Stomach (tissue), 4 donors: Measurements from ENCODE around the gene CCL17.

Experiments used
- EP300 ChIP-seq: sonication (generic); formaldehyde crosslinking; IDR thresholded peaks from one replicate; pipeline ENCODE4 v1.6.1; 2017; ENCODE audit warnings: antibody characterized with exemption
- POLR2A ChIP-seq, 4 donors: fragments of 450-650 bp; IDR thresholded peaks; one replicate each; pipeline ENCODE4 v1.6.1; 2016; ENCODE audit warnings: antibody characterized with exemption in 4 of 4, control low read depth in 2 of 4, mild to moderate bottlenecking in 1 of 4, moderate library complexity in 1 of 4
- TF ChIP-seq, protein P1 (sequence below), 7 experiments: fragments of 450-650 bp in 4 of 7; fragments of 200-600 bp in 3 of 7; sonication (generic) in 3 of 7; IDR thresholded peaks; one replicate each; pipeline ENCODE4 v1.5.1; 2016 to 2019; ENCODE audit warnings: antibody characterized with exemption in 7 of 7, control low read depth in 2 of 7, mild to moderate bottlenecking in 1 of 7

GRCh38 chr16:57394444-57394843 lies 10.1 kb upstream of the CCL17 start:
- TF ChIP-seq, protein P1, sequence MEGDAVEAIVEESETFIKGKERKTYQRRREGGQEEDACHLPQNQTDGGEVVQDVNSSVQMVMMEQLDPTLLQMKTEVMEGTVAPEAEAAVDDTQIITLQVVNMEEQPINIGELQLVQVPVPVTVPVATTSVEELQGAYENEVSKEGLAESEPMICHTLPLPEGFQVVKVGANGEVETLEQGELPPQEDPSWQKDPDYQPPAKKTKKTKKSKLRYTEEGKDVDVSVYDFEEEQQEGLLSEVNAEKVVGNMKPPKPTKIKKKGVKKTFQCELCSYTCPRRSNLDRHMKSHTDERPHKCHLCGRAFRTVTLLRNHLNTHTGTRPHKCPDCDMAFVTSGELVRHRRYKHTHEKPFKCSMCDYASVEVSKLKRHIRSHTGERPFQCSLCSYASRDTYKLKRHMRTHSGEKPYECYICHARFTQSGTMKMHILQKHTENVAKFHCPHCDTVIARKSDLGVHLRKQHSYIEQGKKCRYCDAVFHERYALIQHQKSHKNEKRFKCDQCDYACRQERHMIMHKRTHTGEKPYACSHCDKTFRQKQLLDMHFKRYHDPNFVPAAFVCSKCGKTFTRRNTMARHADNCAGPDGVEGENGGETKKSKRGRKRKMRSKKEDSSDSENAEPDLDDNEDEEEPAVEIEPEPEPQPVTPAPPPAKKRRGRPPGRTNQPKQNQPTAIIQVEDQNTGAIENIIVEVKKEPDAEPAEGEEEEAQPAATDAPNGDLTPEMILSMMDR (IDR thresholded peaks at IDR 0.05), result no peak
- TF ChIP-seq POLR2A (IDR thresholded peaks at IDR 0.05) (no peak), EP300 (no peak)
